HUES6 (cell line): ENCODE data around the gene KARS1.

Experiments used
- H3K27ac ChIP-seq: 2 replicates; pipeline ENCODE4 v1.7.0; 2013; ENCODE audit warnings: low read depth, mild to moderate bottlenecking, low read length, inconsistent platforms
- H3K27me3 ChIP-seq: 2 replicates; pipeline ENCODE4 v1.6.1; 2013; ENCODE audit warnings: low read length; ENCODE audit not compliant: control insufficient read depth, insufficient read depth
- H3K36me3 ChIP-seq: 2 replicates; pipeline ENCODE4 v1.6.1; 2013; ENCODE audit warnings: low read length; ENCODE audit not compliant: control insufficient read depth, insufficient read depth
- H3K4me1 ChIP-seq: 2 replicates; pipeline ENCODE4 v1.6.1; 2013; ENCODE audit warnings: low read length; ENCODE audit not compliant: control insufficient read depth, insufficient read depth
- H3K4me3 ChIP-seq: 2 replicates; pipeline ENCODE4 v1.5.1; 2013; ENCODE audit warnings: low read depth, low read length
- H3K9ac ChIP-seq: one replicate; pipeline ENCODE4 v1.6.1; 2013; ENCODE audit warnings: mild to moderate bottlenecking, low read length
- H3K9me3 ChIP-seq: 2 replicates; pipeline ENCODE4 v1.6.1; 2013; ENCODE audit warnings: low read depth, low read length; ENCODE audit not compliant: control insufficient read depth, insufficient read depth

Gene KARS1

DNA sequence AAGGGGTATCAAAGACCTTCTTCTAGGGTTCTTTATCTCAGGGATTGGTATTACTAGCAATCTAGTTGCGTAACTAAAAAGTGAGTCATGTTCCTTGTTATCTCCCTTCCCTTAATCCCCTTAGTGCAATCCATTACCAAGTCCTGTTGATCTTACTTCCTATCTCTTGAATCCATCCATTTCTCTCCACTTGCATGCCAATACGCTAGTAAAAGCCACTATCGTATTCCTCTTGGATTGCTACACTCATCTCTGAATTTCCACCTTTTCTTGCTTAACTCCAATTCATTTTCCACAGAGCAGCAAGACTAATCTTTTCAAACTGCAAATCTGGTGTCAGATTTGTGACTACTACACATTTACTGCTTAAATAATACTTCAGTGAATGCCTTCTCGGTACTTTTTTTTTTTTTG is 22.5 kb downstream of the KARS1 start:
- H3K27ac ChIP-seq, result no peak overlapping the region
- H3K9ac ChIP-seq, result no peak overlapping the region
- no peaks in the 10 kb centered on the region for H3K27me3 ChIP-seq
- H3K4me1 ChIP-seq, result peaks cover 9% of the 10 kb centered on the region; the same call in 1 of the 2 replicates
- peaks cover 53% of the 10 kb centered on the region for H3K36me3 ChIP-seq
- no peaks in the 10 kb centered on the region for H3K9me3 ChIP-seq
- H3K4me3 ChIP-seq, result no peak overlapping the region

- Histone ChIP-seq H3K9me3 (no peaks in the 10 kb centered on the region), H3K27me3 (no peaks in the 10 kb centered on the region), H3K4me1 (peaks cover 9% of the 10 kb centered on the region; the same call in 1 of the 2 replicates), H3K36me3 (peaks cover 53% of the 10 kb centered on the region), H3K9ac (peak within 1 kb of the TSS; percentile 93), H3K27ac (peak within 1 kb of the TSS; percentile 91), H3K4me3 (peak within 1 kb of the TSS; percentile 92)
These were observed 24.5 kb downstream of the KARS1 start, which contains the start of gene ADAT1 for GRCh38 chr16:75622761-75623605. Gene ADAT1 (minus strand): TSS chr16:75623281. CDS start chr16:75620799, 2,482 bp downstream.

DNA sequence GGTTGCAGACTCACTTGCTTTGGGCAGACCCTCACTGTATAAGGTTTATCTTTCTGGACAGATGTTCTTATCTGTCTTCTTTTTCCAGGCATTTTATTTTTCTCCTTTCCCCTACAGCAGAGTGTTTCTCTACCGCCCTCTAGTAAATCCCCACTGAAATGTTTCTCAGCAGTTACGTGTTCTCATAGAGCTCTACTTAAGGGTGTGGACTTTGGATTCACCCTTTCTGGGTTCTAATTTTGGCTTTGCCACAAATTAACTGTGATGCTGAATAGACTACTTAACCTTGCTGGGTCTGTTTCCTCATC is 26.3 kb downstream of the KARS1 start:
- no peak overlapping the region for H3K27ac ChIP-seq
- no peak overlapping the region for H3K4me3 ChIP-seq
- H3K9ac ChIP-seq, result no peak overlapping the region
- H3K4me1 ChIP-seq, result peaks cover 9% of the 10 kb centered on the region; the same call in 1 of the 2 replicates
- H3K9me3 ChIP-seq, result no peaks in the 10 kb centered on the region
- H3K27me3 ChIP-seq, result no peaks in the 10 kb centered on the region
- H3K36me3 ChIP-seq, result peaks cover 53% of the 10 kb centered on the region

DNA sequence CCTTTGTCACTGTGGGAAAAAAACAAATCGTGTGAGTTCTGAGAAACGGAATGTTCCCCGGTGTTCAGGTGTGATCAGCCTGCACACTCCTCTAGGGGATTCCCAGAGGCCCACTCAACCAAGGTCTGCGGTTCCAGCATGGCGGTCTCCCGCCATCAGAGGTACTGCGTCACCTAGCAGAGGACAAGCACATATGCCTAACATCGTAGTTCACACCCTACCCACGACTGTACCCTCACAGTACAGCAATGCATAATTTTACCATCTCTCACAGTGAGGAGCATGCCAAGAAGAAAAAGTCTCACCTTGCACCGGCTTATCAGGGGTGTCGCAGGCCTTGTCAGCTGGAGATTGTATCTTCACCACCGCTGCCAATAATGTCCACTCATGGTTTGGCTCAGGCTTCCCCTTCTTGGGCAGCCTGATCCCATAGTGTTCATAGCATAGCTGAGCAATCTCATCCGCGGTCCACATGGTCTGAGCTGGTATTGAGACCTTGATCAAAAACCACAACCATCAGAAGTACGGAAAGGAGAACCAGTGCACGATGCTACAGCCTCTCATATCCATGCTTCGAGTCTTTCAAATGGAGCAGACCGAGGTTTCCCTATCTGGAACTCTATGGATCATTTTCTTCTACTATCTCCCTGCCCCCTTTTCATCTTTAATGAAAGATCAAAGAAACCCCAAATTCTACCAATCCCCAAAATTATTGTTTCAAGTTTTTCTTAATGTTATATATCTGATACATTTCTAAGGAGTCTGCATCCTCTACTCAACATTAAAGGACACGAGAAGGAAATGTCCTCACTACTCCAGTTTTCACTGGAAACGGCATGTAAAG is 26.9 kb downstream of the KARS1 start:
- Histone ChIP-seq H3K27me3 (no peaks in the 10 kb centered on the region), H3K9me3 (no peaks in the 10 kb centered on the region), H3K9ac (no peak overlapping the region), H3K4me1 (peaks cover 9% of the 10 kb centered on the region; the same call in 1 of the 2 replicates), H3K36me3 (peaks cover 52% of the 10 kb centered on the region), H3K4me3 (no peak overlapping the region), H3K27ac (no peak overlapping the region)

- no peak overlapping the region for H3K4me3 ChIP-seq
- H3K9ac ChIP-seq, result no peak overlapping the region
- peaks cover 9% of the 10 kb centered on the region; the same call in 1 of the 2 replicates for H3K4me1 ChIP-seq
- H3K36me3 ChIP-seq, result peaks cover 65% of the 10 kb centered on the region
- H3K27ac ChIP-seq, result no peak overlapping the region
- no peaks in the 10 kb centered on the region for H3K27me3 ChIP-seq
- no peaks in the 10 kb centered on the region for H3K9me3 ChIP-seq
These were observed 28.7 kb downstream of the KARS1 start for GRCh38 chr16:75618780-75619179.

DNA sequence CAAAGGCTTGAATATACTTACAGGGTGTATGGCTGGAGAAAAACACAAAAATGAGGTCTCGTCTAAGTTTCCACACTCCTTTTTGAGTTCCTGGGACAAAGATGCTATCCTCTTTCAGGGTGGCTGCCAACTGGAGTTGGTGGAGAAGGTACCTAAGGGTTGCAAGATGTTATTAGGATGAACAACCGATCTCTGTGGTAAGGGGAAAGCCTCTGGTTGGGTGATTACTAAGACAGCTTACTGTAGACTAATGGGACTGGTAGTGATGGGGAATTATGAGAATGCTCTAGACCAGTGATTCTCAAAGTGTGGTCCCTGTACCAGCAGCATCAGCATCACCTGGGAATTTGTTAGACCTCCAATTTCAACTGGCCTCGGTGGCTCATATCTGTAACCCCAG is 30.3 kb downstream of the KARS1 start:
- no peak overlapping the region for H3K9ac ChIP-seq
- no peaks in the 10 kb centered on the region for H3K27me3 ChIP-seq
- no peaks in the 10 kb centered on the region for H3K9me3 ChIP-seq
- H3K4me3 ChIP-seq, result no peak overlapping the region
- peaks cover 82% of the 10 kb centered on the region for H3K36me3 ChIP-seq
- peaks cover 7% of the 10 kb centered on the region; the same call in 1 of the 2 replicates for H3K4me1 ChIP-seq
- no peak overlapping the region for H3K27ac ChIP-seq

DNA sequence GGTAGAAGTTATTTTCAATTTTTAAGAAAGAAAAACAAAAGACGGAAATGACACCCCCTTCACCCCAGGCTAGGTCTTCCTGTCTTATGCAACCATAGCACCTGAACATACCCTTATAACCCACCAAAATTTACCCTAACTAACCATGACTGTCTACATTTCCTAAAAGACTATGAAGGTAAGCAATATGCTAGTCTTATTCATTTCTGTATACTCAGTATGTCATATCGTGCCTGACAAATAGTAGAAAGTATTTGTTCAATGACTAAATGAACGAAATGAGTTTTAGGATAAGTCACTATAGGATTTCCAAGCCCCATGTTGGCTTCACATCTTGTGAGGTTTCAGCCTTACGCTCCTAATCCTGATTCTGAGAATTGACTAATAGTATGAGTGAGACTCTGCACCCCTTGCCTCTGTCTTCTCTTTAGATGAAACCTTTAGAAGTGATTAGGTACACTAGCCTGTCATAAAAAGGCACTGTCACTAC is 30.9 kb downstream of the KARS1 start:
- Histone ChIP-seq H3K36me3 (peaks cover 86% of the 10 kb centered on the region), H3K9ac (no peak overlapping the region), H3K9me3 (no peaks in the 10 kb centered on the region), H3K27ac (no peak overlapping the region), H3K4me3 (no peak overlapping the region), H3K4me1 (peaks cover 4% of the 10 kb centered on the region; the same call in 1 of the 2 replicates), H3K27me3 (no peaks in the 10 kb centered on the region)

DNA sequence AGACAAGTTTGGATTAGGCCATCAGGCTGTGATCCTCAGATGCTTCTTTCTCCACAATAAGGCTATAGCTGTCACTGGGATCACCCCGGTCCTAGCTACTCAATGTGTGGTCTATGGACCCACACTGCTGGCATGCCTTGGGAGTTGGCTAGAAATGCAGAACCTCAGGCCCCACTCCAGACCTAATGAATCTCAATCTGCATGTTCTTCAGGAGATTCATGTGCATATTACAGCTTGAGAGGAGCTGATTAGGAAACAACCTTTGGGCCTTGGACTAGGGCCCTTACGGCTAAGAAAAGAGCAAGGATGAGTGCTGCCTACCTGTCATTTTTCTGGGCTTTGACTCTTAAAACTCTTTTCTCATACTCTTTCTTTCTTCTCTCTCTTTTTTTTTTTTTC is 31.8 kb downstream of the KARS1 start:
- H3K27me3 ChIP-seq, result no peaks in the 10 kb centered on the region
- no peaks in the 10 kb centered on the region for H3K9me3 ChIP-seq
- no peaks in the 10 kb centered on the region for H3K4me1 ChIP-seq
- no peak overlapping the region for H3K9ac ChIP-seq
- H3K4me3 ChIP-seq, result no peak overlapping the region
- no peak overlapping the region for H3K27ac ChIP-seq
- peaks cover 94% of the 10 kb centered on the region for H3K36me3 ChIP-seq

DNA sequence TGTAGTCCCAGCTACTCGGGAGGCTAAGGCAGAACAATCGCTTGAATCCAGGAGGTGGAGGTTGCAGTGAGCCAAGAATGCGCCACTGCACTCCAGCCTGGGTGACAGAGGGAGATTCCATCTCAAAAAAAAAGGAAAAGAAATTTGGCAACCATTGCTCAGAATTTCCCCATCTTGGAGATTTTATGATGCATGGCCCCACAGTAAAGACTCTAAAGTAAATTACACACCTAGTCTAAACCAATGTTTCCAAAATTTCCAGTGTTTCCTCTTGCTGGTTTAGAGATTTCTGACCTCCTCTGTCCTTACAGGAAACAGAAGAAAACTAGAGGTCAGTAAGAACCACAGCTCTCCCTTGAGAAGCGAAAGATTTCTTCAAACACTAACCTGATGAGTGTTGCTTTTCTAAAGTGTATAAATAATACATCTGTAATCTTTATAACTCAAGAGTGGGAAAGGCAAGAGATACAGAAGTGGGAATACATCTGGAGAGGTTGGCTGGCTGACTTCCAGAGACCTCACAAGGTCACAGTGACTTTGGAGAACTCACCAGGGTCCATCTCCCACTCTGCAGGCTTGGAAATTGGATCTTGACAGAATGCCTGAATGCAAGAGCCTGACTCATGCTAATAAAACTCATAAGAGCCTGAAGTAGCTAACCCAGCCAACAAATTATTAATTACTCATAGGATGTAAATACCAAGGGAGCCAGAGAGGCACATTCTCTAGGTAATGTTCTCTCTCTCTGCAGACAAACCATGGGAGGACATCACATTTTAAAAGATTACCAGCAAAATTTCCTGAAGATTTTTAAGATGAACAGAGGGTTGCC is 33.2 kb downstream of the KARS1 start:
- Histone ChIP-seq H3K36me3 (peaks cover 89% of the 10 kb centered on the region), H3K9me3 (no peaks in the 10 kb centered on the region), H3K27me3 (no peaks in the 10 kb centered on the region), H3K9ac (no peak overlapping the region), H3K4me3 (no peak overlapping the region), H3K27ac (no peak overlapping the region), H3K4me1 (no peaks in the 10 kb centered on the region)

DNA sequence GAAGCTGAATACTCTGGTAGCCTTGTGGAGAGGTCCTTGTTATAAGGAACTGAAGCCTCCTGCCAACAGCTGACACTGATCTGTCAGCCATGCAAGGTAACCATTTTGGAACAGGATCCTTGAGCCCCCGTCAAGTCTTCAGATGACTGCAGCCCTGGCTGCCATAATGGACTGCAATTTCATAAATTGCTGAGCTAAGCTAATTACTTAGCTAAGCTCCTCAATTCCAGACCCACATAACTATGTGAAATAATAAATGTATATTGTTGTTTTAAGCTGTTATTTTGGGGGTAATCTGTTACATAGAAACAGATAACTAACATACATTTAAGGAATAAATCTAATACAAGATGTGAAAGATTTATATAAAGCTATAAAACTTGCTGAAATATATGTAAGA is 41.0 kb downstream of the KARS1 start:
- H3K9me3 ChIP-seq, result no peaks in the 10 kb centered on the region
- no peak overlapping the region for H3K4me3 ChIP-seq
- no peaks in the 10 kb centered on the region for H3K27me3 ChIP-seq
- no peak overlapping the region for H3K27ac ChIP-seq
- H3K9ac ChIP-seq, result no peak overlapping the region
- peaks cover 82% of the 10 kb centered on the region for H3K36me3 ChIP-seq
- no peaks in the 10 kb centered on the region for H3K4me1 ChIP-seq
